OCI-LY1 (cell line): ENCODE measurements around the gene MAGI2.

Source experiments
- H2AFZ ChIP-seq: fragments of 200-600 bp; sonication (generic), shearing (Covaris generic); 2 replicates; pipeline ENCODE4 v1.6.0; 2014; ENCODE audit warnings: antibody characterized with exemption, mild to moderate bottlenecking, low read length
- H3F3A ChIP-seq: fragments of 200-600 bp; sonication (generic), shearing (Covaris generic); 2 replicates; pipeline ENCODE4 v1.6.0; 2014; ENCODE audit warnings: mild to moderate bottlenecking, antibody characterized with exemption, low read length, moderate library complexity; ENCODE audit not compliant: insufficient read depth
- H3K27ac ChIP-seq: fragments of 200-600 bp; sonication (generic); 2 replicates; pipeline ENCODE4 v1.5.1; 2014; ENCODE audit warnings: low read length, mixed run types, mild to moderate bottlenecking, low read depth; ENCODE audit not compliant: poor library complexity, severe bottlenecking
- H3K27me3 ChIP-seq: fragments of 200-600 bp; sonication (generic); 2 replicates; pipeline ENCODE4 v1.6.0; 2014; ENCODE audit warnings: antibody characterized with exemption, mild to moderate bottlenecking, low read length, moderate library complexity; ENCODE audit not compliant: insufficient read depth
- H3K36me3 ChIP-seq: fragments of 200-600 bp; sonication (generic); 2 replicates; pipeline ENCODE4 v1.6.1; 2014; ENCODE audit warnings: mild to moderate bottlenecking, antibody characterized with exemption, low read length, moderate library complexity, mixed read lengths; ENCODE audit not compliant: insufficient read depth
- H3K4me1 ChIP-seq: fragments of 200-600 bp; sonication (generic); 2 replicates; pipeline ENCODE4 v1.5.1; 2014; ENCODE audit warnings: mild to moderate bottlenecking, low read length, moderate library complexity; ENCODE audit not compliant: insufficient read depth, severe bottlenecking
- H3K4me2 ChIP-seq: fragments of 200-600 bp; sonication (generic), shearing (Covaris generic); 2 replicates; pipeline ENCODE4 v1.6.1; 2014; ENCODE audit warnings: low read length
- H3K4me3 ChIP-seq: fragments of 200-600 bp; sonication (generic); 2 replicates; pipeline ENCODE4 v1.5.1; 2014; ENCODE audit warnings: low read length, low read depth, mild to moderate bottlenecking, mixed read lengths; ENCODE audit not compliant: poor library complexity, severe bottlenecking
- H3K79me2 ChIP-seq: fragments of 200-600 bp; shearing (Covaris generic); 2 replicates; pipeline ENCODE4 v1.6.1; 2016; ENCODE audit warnings: mixed run types, low read length, mixed read lengths; ENCODE audit not compliant: insufficient read depth
- H3K9ac ChIP-seq: fragments of 200-600 bp; sonication (generic), shearing (Covaris generic); 2 replicates; pipeline ENCODE4 v1.6.1; 2014; ENCODE audit warnings: mild to moderate bottlenecking, low read length, mixed read lengths
- H3K9me2 ChIP-seq: fragments of 200-600 bp; sonication (generic), shearing (Covaris generic); 2 replicates; pipeline ENCODE4 v1.6.1; 2014; ENCODE audit warnings: low read depth, mild to moderate bottlenecking, low read length, mixed read lengths
- H3K9me3 ChIP-seq: fragments of 200-600 bp; shearing (Covaris generic); 2 replicates; pipeline ENCODE4 v1.6.1; 2014; ENCODE audit warnings: low read length, mixed read lengths
- H4K20me1 ChIP-seq: fragments of 200-600 bp; sonication (generic), shearing (Covaris generic); 2 replicates; pipeline ENCODE4 v1.6.0; 2016; ENCODE audit warnings: mild to moderate bottlenecking, low read length; ENCODE audit not compliant: insufficient read depth
- EZH2 ChIP-seq: fragments of 200-600 bp; sonication (generic), shearing (Covaris generic); IDR thresholded peaks from 2 replicates; pipeline ENCODE4 v1.8.0; 2017; ENCODE audit warnings: borderline replicate concordance, mixed run types, mild to moderate bottlenecking, antibody characterized with exemption, low read length, moderate library complexity, mixed read lengths
- TF ChIP-seq, protein P1 (sequence below): fragments of 200-600 bp; sonication (generic), shearing (Covaris generic); IDR thresholded peaks from 2 replicates; pipeline ENCODE4 v1.5.1; 2017; ENCODE audit warnings: mild to moderate bottlenecking, antibody characterized with exemption, low read length, moderate library complexity, mixed read lengths

The MAGI2 gene

DNA sequence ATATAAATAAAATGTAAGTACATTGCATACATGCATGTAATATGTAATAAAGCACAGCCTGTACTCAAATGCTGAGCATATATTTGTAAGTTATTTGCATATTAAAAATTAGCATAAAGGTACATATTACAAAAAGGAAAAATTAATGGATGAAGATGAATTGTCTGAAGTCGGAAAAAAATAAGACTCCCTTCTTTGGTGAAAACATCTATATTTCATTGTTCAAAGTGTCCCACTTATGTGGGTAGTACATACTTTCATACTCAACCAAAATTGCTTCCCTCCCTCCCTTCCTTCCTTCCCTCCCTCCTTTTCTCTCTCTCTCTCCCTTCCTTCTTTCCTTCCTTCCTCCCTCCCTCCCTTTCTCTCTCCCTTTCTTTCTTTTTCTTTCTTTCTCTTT lies 498.1 kb downstream of the MAGI2 start:
- H3F3A ChIP-seq: no peaks in the 10 kb centered on the region
- TF ChIP-seq EZH2: no peak
- TF ChIP-seq, protein P1, sequence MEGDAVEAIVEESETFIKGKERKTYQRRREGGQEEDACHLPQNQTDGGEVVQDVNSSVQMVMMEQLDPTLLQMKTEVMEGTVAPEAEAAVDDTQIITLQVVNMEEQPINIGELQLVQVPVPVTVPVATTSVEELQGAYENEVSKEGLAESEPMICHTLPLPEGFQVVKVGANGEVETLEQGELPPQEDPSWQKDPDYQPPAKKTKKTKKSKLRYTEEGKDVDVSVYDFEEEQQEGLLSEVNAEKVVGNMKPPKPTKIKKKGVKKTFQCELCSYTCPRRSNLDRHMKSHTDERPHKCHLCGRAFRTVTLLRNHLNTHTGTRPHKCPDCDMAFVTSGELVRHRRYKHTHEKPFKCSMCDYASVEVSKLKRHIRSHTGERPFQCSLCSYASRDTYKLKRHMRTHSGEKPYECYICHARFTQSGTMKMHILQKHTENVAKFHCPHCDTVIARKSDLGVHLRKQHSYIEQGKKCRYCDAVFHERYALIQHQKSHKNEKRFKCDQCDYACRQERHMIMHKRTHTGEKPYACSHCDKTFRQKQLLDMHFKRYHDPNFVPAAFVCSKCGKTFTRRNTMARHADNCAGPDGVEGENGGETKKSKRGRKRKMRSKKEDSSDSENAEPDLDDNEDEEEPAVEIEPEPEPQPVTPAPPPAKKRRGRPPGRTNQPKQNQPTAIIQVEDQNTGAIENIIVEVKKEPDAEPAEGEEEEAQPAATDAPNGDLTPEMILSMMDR: no peak
- no peaks in the 10 kb centered on the region for H3K36me3 ChIP-seq
- H2AFZ ChIP-seq: no peak overlapping the region
- H3K9ac ChIP-seq: no peak overlapping the region
- no peaks in the 10 kb centered on the region for H3K79me2 ChIP-seq
- H3K4me1 ChIP-seq: no peaks in the 10 kb centered on the region
- H3K9me2 ChIP-seq: no peaks in the 10 kb centered on the region
- H3K27me3 ChIP-seq: no peaks in the 10 kb centered on the region
- H3K27ac ChIP-seq: no peak overlapping the region
- no peaks in the 10 kb centered on the region for H3K9me3 ChIP-seq
- H3K4me3 ChIP-seq: no peak overlapping the region
- no peak overlapping the region for H3K4me2 ChIP-seq
- no peaks in the 10 kb centered on the region for H4K20me1 ChIP-seq

DNA sequence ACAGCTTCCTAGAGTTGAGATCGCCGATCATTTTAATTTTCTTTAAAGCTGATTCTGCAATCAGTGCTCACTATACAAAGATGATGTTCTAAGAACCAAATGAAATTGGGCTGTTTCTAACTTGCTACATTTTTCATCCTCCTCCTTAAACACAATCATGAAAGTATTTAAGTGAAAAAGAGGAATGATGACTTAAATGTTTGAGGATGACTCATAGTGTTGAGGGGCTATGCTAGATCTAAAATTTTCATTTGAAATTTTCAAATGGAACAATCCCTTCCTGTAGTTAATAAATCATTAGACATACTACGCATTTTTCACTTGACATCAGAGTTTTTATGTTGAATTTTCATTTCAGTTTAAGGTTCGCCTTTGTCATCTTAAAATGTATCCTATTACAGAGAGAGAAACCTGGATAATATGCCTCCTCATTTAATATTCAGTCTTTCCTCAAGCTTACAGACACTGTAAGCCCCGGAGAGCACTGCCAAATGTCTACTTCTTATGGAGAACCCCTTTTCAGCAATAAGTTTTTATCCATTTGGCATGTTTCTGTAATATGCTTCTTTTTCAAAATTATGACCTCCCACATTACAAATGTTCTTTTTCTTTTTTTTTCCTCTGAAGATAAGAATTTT lies 499.6 kb downstream of the MAGI2 start:
- H3K9me3 ChIP-seq: no peaks in the 10 kb centered on the region
- H4K20me1 ChIP-seq: no peaks in the 10 kb centered on the region
- no peaks in the 10 kb centered on the region for H3K9me2 ChIP-seq
- H2AFZ ChIP-seq: no peak overlapping the region
- no peaks in the 10 kb centered on the region for H3K36me3 ChIP-seq
- TF ChIP-seq, protein P1: no peak
- TF ChIP-seq EZH2: no peak
- H3K9ac ChIP-seq: no peak overlapping the region
- H3K4me1 ChIP-seq: no peaks in the 10 kb centered on the region
- no peaks in the 10 kb centered on the region for H3K27me3 ChIP-seq
- no peaks in the 10 kb centered on the region for H3F3A ChIP-seq
- no peak overlapping the region for H3K27ac ChIP-seq
- no peaks in the 10 kb centered on the region for H3K79me2 ChIP-seq
- H3K4me2 ChIP-seq: no peak overlapping the region
- H3K4me3 ChIP-seq: no peak overlapping the region

DNA sequence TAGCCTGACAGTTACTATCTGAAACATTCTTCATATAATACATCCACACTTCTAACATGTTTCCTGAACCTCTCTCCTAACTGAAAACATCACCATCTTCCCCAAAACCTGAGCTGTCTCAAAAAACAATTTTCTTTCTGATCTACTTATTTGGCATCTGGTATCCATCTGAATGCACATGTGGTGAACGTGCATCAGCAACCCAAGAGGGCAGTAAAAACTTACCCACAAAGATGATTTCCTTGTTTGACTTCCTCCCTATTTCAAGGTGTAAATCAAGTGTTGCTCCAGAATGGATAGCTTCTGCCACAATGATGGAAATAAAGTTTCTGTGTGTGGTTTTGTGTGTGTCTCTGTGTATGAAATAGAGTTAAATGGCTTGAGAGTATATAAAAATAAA lies 500.4 kb downstream of the MAGI2 start:
- no peaks in the 10 kb centered on the region for H3K36me3 ChIP-seq
- no peaks in the 10 kb centered on the region for H3K4me1 ChIP-seq
- no peak for TF ChIP-seq EZH2
- TF ChIP-seq, protein P1: no peak
- no peaks in the 10 kb centered on the region for H3K9me2 ChIP-seq
- H3K9me3 ChIP-seq: no peaks in the 10 kb centered on the region
- no peak overlapping the region for H3K4me3 ChIP-seq
- no peak overlapping the region for H3K27ac ChIP-seq
- H4K20me1 ChIP-seq: no peaks in the 10 kb centered on the region
- H3F3A ChIP-seq: no peaks in the 10 kb centered on the region
- no peaks in the 10 kb centered on the region for H3K27me3 ChIP-seq
- no peak overlapping the region for H3K9ac ChIP-seq
- H3K4me2 ChIP-seq: no peak overlapping the region
- H3K79me2 ChIP-seq: no peaks in the 10 kb centered on the region
- H2AFZ ChIP-seq: no peak overlapping the region
